HG03097 (cell line): Measurements from ENCODE around the gene KRT31.
"Not testable (repeated sequence)": the region's sequence is repeated elsewhere in the genome, so short reads cannot be mapped to it uniquely, and the experiment has no call there.

Experiments
- ATAC-seq: cut with Tn5 transposase; IDR thresholded peaks from one replicate; pipeline ENCODE4 v1.9.1; 2021; ENCODE audit not compliant: unreplicated experiment, low FRiP score

KRT31 gene

GRCh38 chr17:41396996-41397660 lies at the start of gene KRT31:
KRT31 (minus strand) TSS chr17:41397608; CDS start chr17:41397539, 69 bp downstream.
- ATAC-seq, result no peak

GRCh38 chr17:41446806-41447205 lies 49.4 kb upstream of the KRT31 start:
- ATAC-seq, result no peak

GRCh38 chr17:41444640-41445039 lies 47.2 kb upstream of the KRT31 start:
- ATAC-seq, result no peak

GRCh38 chr17:41444186-41444585 lies 46.8 kb upstream of the KRT31 start:
- no peak for ATAC-seq

GRCh38 chr17:41442739-41443138 lies 45.3 kb upstream of the KRT31 start:
- no peak for ATAC-seq

GRCh38 chr17:41440531-41441033 lies 43.2 kb upstream of the KRT31 start, which contains the start of gene KRT38:
KRT38 (minus strand) TSS chr17:41440983; CDS start chr17:41440921, 62 bp downstream.
- ATAC-seq, result no peak

GRCh38 chr17:41439375-41439774 lies 42.0 kb upstream of the KRT31 start:
- no peak for ATAC-seq

GRCh38 chr17:41437769-41438168 lies 40.4 kb upstream of the KRT31 start:
- no peak for ATAC-seq

- no peak for ATAC-seq
Measured at GRCh38 chr17:41437254-41437653, 39.8 kb upstream of the KRT31 start.

GRCh38 chr17:41434415-41434814 lies 37.0 kb upstream of the KRT31 start:
- no peak for ATAC-seq

- no peak for ATAC-seq
Measured at GRCh38 chr17:41434005-41434404, 36.6 kb upstream of the KRT31 start.

GRCh38 chr17:41433586-41433985 lies 36.2 kb upstream of the KRT31 start:
- ATAC-seq, result no peak

GRCh38 chr17:41430376-41430775 lies 33.0 kb upstream of the KRT31 start:
- ATAC-seq, result not testable (repeated sequence)

GRCh38 chr17:41429667-41430066 lies 32.3 kb upstream of the KRT31 start:
- no peak for ATAC-seq

GRCh38 chr17:41428591-41429291 lies 31.3 kb upstream of the KRT31 start:
- ATAC-seq, result no peak

- ATAC-seq, result no peak
Measured at GRCh38 chr17:41424111-41424635, 26.8 kb upstream of the KRT31 start, which contains the start of gene KRT37. KRT37 (minus strand) TSS chr17:41424585; CDS start chr17:41424523, 62 bp downstream.

- not testable (repeated sequence) for ATAC-seq
Measured at GRCh38 chr17:41422586-41422985, 25.2 kb upstream of the KRT31 start.

GRCh38 chr17:41421617-41422016 lies 24.2 kb upstream of the KRT31 start:
- ATAC-seq, result no peak

- ATAC-seq, result no peak
Measured at GRCh38 chr17:41421116-41421515, 23.7 kb upstream of the KRT31 start.

- ATAC-seq, result no peak
Measured at GRCh38 chr17:41420134-41420533, 22.7 kb upstream of the KRT31 start.

GRCh38 chr17:41419716-41420115 lies 22.3 kb upstream of the KRT31 start:
- no peak for ATAC-seq
